ENCODE measurements around the gene ARHGAP4.

Gene ARHGAP4

GRCh38 chrX:153869473-153870287 is 56.4 kb downstream of the ARHGAP4 start:
- DNase-seq (ENCODE audit: low read depth in 1 of 2, low spot score in 1 of 2), result no peak

GRCh38 chrX:153868576-153869472 is 57.2 kb downstream of the ARHGAP4 start:
- DNase-seq (ENCODE audit: low read depth in 1 of 2, low spot score in 1 of 2), result no peak

GRCh38 chrX:153867671-153868070 is 58.4 kb downstream of the ARHGAP4 start:
- no peak for DNase-seq (ENCODE audit: low read depth in 1 of 2, low spot score in 1 of 2)

- no peak for DNase-seq (ENCODE audit: low read depth in 1 of 2, low spot score in 1 of 2)
These were observed 58.9 kb downstream of the ARHGAP4 start for GRCh38 chrX:153867139-153867538.

- DNase-seq (ENCODE audit: low read depth in 1 of 2, low spot score in 1 of 2), result no peak
These were observed 59.6 kb downstream of the ARHGAP4 start for GRCh38 chrX:153866302-153867019.

GRCh38 chrX:153865685-153866084 is 60.4 kb downstream of the ARHGAP4 start:
- DNase-seq (ENCODE audit: low read depth in 1 of 2, low spot score in 1 of 2), result no peak

GRCh38 chrX:153865321-153865580 is 60.8 kb downstream of the ARHGAP4 start:
- DNase-seq (ENCODE audit: low read depth in 1 of 2, low spot score in 1 of 2), result no peak

GRCh38 chrX:153864561-153865320 is 61.3 kb downstream of the ARHGAP4 start:
- no peak for DNase-seq (ENCODE audit: low read depth in 1 of 2, low spot score in 1 of 2)

- no peak for DNase-seq (ENCODE audit: low read depth in 1 of 2, low spot score in 1 of 2)
These were observed 62.0 kb downstream of the ARHGAP4 start for GRCh38 chrX:153864101-153864500.

- DNase-seq (ENCODE audit: low read depth in 1 of 2, low spot score in 1 of 2), result no peak
These were observed 62.6 kb downstream of the ARHGAP4 start for GRCh38 chrX:153863251-153863991.

- no peak for DNase-seq (ENCODE audit: low read depth in 1 of 2, low spot score in 1 of 2)
These were observed 63.5 kb downstream of the ARHGAP4 start for GRCh38 chrX:153862369-153863250.

- DNase-seq (ENCODE audit: low read depth in 1 of 2, low spot score in 1 of 2), result no peak
These were observed 64.2 kb downstream of the ARHGAP4 start for GRCh38 chrX:153861733-153862310.

- DNase-seq (ENCODE audit: low read depth in 1 of 2, low spot score in 1 of 2), result no peak
These were observed 64.9 kb downstream of the ARHGAP4 start for GRCh38 chrX:153861151-153861550.
